Vagina (tissue), 2 donors: Measurements from ENCODE around the gene ZFYVE21.

ENCODE experiments used
- POLR2A ChIP-seq, 2 donors: fragments of 450-650 bp; IDR thresholded peaks; one replicate each; pipeline ENCODE4 v1.6.1; 2017; ENCODE audit warnings: antibody characterized with exemption in 2 of 2, mild to moderate bottlenecking in 2 of 2, moderate library complexity in 2 of 2
- POLR2AphosphoS5 ChIP-seq, 2 donors: sonication (generic); formaldehyde crosslinking; IDR thresholded peaks; one replicate each; pipeline ENCODE4 v1.9.0; 2017; ENCODE audit warnings: antibody characterized with exemption in 2 of 2, mild to moderate bottlenecking in 2 of 2, low read depth in 1 of 2; ENCODE audit not compliant: insufficient read depth in 1 of 2
- TF ChIP-seq, protein P1 (sequence below), 3 experiments: fragments of 450-650 bp in 2 of 3; fragments of 200-600 bp in 1 of 3; sonication (generic) in 1 of 3; IDR thresholded peaks; one replicate each; pipeline ENCODE4 v1.5.1; 2017 to 2019; ENCODE audit warnings: antibody characterized with exemption in 3 of 3, mild to moderate bottlenecking in 2 of 3, moderate library complexity in 2 of 3

DNA sequence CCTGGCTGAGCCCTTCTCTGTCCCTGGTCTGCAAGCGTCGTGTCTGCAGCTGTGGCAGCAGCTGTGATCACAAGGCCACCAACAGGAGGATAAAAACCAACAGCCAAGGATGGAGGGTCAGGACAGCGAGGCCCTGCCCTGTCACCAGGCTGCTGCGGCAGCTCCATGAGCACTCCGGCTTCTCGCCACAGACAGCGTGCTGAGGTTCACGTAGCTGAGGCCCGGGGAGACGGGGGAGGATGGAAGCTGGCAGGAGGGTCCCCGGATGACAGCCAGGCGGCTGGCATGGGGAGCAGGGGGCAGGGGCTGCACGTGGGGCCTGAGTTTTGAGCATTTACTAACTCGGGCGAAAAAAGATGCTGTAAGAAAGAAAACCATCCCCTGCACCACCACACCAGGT, 5.8 kb upstream of the ZFYVE21 start:
- TF ChIP-seq, protein P1, sequence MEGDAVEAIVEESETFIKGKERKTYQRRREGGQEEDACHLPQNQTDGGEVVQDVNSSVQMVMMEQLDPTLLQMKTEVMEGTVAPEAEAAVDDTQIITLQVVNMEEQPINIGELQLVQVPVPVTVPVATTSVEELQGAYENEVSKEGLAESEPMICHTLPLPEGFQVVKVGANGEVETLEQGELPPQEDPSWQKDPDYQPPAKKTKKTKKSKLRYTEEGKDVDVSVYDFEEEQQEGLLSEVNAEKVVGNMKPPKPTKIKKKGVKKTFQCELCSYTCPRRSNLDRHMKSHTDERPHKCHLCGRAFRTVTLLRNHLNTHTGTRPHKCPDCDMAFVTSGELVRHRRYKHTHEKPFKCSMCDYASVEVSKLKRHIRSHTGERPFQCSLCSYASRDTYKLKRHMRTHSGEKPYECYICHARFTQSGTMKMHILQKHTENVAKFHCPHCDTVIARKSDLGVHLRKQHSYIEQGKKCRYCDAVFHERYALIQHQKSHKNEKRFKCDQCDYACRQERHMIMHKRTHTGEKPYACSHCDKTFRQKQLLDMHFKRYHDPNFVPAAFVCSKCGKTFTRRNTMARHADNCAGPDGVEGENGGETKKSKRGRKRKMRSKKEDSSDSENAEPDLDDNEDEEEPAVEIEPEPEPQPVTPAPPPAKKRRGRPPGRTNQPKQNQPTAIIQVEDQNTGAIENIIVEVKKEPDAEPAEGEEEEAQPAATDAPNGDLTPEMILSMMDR (IDR thresholded peaks at IDR 0.05) = no peak
- no peak for TF ChIP-seq POLR2A (IDR thresholded peaks at IDR 0.05)
- TF ChIP-seq POLR2AphosphoS5 (IDR thresholded peaks at IDR 0.05; ENCODE audit: insufficient read depth in 1 of 2, low read depth in 1 of 2) = no peak
